Thyroid gland (tissue), 4 donors: ENCODE results near the gene THBS4.

Source experiments
- CTCF ChIP-seq, 6 experiments: fragments of 200-600 bp in 3 of 6; fragments of 450-650 bp in 3 of 6; sonication (generic) in 3 of 6; IDR thresholded peaks; one replicate each; pipeline ENCODE4 v1.5.1; 2016 to 2019; ENCODE audit warnings: antibody characterized with exemption in 6 of 6, mild to moderate bottlenecking in 2 of 6, inconsistent platforms in 1 of 6, moderate library complexity in 1 of 6
- POLR2A ChIP-seq, 2 donors: fragments of 450-650 bp; IDR thresholded peaks; one replicate each; pipeline ENCODE4 v1.6.1; 2017; ENCODE audit warnings: antibody characterized with exemption in 2 of 2, mild to moderate bottlenecking in 2 of 2, moderate library complexity in 1 of 2

GRCh38 chr5:79986260-79986659 is 48.9 kb upstream of the THBS4 start:
- no peak for TF ChIP-seq CTCF (IDR thresholded peaks at IDR 0.05)
- no peak for TF ChIP-seq POLR2A (IDR thresholded peaks at IDR 0.05)
